ENCODE measurements around the gene CES3.

CES3 gene

DNA sequence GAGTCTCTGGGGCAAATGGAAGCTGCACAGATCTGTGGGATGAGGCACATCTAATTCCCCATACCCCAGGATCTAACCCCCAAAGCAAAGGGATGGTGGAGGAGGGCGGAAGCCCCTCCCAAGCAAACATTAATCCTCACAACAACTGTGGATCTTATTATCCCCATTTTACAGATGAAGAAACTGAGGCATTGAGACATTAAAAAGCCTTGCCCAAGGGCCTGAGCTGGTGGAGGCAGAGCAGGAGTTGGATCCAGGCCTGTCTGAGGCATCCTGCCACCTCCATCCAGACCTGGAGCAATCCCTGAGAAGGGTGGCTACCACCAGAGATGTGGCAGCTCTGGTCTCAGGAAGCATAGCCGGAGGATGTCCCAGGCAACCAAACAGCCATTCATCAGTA, 50.2 kb downstream of the CES3 start:
- no peak overlapping the region for H4K91ac ChIP-seq (ENCODE audit: low read length)
- no peak overlapping the region for H3K27ac ChIP-seq (ENCODE audit: low read length, poor library complexity, severe bottlenecking)
- H4K8ac ChIP-seq (ENCODE audit: low read length) = no peak overlapping the region
- no peak overlapping the region for H2AK5ac ChIP-seq (ENCODE audit: low read length, severe bottlenecking)
- H3K14ac ChIP-seq (ENCODE audit: low read length in 2 of 2) = peak overlapping the region in 1 of 2 experiments; percentile 18
- H2AFZ ChIP-seq (ENCODE audit: low read depth, low read length) = no peak overlapping the region
- peaks cover 15 to 16% of the 10 kb centered on the region in 2 experiments for H3K27me3 ChIP-seq (ENCODE audit: control insufficient read depth in 1 of 2, insufficient read depth in 1 of 2, low read length in 2 of 2)
- no peak overlapping the region for H2BK15ac ChIP-seq (ENCODE audit: low read depth, poor library complexity, severe bottlenecking)
- H2BK12ac ChIP-seq (ENCODE audit: low read length in 2 of 2) = no peak overlapping the region
- no peak overlapping the region for H3K9ac ChIP-seq (ENCODE audit: low read length)
- peaks cover 22% of the 10 kb centered on the region for H3K4me1 ChIP-seq (ENCODE audit: control insufficient read depth, insufficient read depth, low read depth, low read length)
- H3K9me3 ChIP-seq (ENCODE audit: control insufficient read depth, low read length) = no peaks in the 10 kb centered on the region
- H2BK120ac ChIP-seq (ENCODE audit: low read depth, low read length) = peak overlapping the region; percentile 1
- H3K4ac ChIP-seq (ENCODE audit: low read depth in 1 of 2, low read length in 2 of 2) = no peak overlapping the region
- H3K23ac ChIP-seq (ENCODE audit: low read length in 2 of 2) = no peak overlapping the region
- H3K4me3 ChIP-seq (ENCODE audit: insufficient read depth in 1 of 2, low read depth in 1 of 2, low read length in 2 of 2) = no peak overlapping the region
- no peak for DNase-seq
- H3K36me3 ChIP-seq (ENCODE audit: control insufficient read depth in 1 of 2, insufficient read depth in 2 of 2, low read depth in 1 of 2, low read length in 2 of 2) = no peaks in the 10 kb centered on the region
- H3K4me2 ChIP-seq (ENCODE audit: low read length, poor library complexity, severe bottlenecking) = no peak overlapping the region
- H3K79me1 ChIP-seq (replicated peaks; ENCODE audit: low read length, poor library complexity, severe bottlenecking) = no peaks in the 10 kb centered on the region
- WGBS = 79% methylated on average over 1 of the region's 2 CpGs
- no peak overlapping the region for H2BK5ac ChIP-seq (ENCODE audit: low read depth, low read length, poor library complexity, severe bottlenecking)
- no peak overlapping the region for H3K18ac ChIP-seq (ENCODE audit: low read depth in 1 of 2, low read length in 2 of 2)

DNA sequence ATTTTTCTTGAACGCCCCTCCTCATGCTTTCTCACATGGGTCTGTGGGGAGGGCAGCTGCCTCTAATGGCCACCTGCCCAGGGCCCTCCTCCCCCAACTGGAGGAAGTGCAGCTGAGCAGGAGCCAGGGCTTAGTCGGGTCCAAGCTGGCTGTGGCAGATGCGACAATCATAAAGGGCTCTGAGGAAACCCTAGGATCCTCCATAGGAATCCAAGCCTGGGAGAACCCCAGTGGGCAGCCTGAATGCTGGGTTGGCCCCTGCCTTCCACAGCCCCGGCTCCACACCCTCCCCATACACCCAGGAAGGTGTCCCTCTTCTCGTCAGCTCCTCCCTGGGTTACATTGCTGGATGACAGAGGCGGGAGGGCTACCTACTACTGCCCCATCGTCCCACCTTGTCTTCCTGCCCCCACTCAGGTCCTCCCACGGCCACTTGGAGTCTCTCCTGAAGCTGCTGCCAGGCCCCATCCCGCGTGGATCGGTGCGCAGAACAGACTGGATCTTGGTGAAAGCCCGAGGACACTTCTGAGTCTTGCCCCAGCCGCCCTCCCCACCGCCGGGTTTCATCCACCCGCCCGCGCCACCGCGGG, 52.3 kb downstream of the CES3 start:
- Histone ChIP-seq H2AFZ (ENCODE audit: low read depth, low read length) (peak overlapping the region; percentile 74), H3K27ac (ENCODE audit: low read length, poor library complexity, severe bottlenecking) (no peak overlapping the region), H3K23ac (ENCODE audit: low read length in 2 of 2) (peak overlapping the region in 1 of 2 experiments; percentile 34), H2BK15ac (ENCODE audit: low read depth, poor library complexity, severe bottlenecking) (peak overlapping the region; percentile 6), H4K8ac (ENCODE audit: low read length) (peak overlapping the region; percentile 73), H2BK12ac (ENCODE audit: low read length in 2 of 2) (peak overlapping the region in 1 of 2 experiments; percentile 84), H3K9ac (ENCODE audit: low read length) (peak overlapping the region; percentile 70), H2BK120ac (ENCODE audit: low read depth, low read length) (peak overlapping the region; percentile 51), H2BK5ac (ENCODE audit: low read depth, low read length, poor library complexity, severe bottlenecking) (peak overlapping the region; percentile 51), H3K9me3 (ENCODE audit: control insufficient read depth, low read length) (no peaks in the 10 kb centered on the region), H2AK5ac (ENCODE audit: low read length, severe bottlenecking) (no peak overlapping the region), H3K14ac (ENCODE audit: low read length in 2 of 2) (peak overlapping the region in 1 of 2 experiments; percentile 68), H3K4me2 (ENCODE audit: low read length, poor library complexity, severe bottlenecking) (peak overlapping the region; percentile 79), H3K36me3 (ENCODE audit: control insufficient read depth in 1 of 2, insufficient read depth in 2 of 2, low read depth in 1 of 2, low read length in 2 of 2) (no peaks in the 10 kb centered on the region), H3K4me3 (ENCODE audit: insufficient read depth in 1 of 2, low read depth in 1 of 2, low read length in 2 of 2) (peak overlapping the region; percentile 47 to 73), H3K4ac (ENCODE audit: low read depth in 1 of 2, low read length in 2 of 2) (peak overlapping the region in 1 of 2 experiments; percentile 81), H3K79me1 (replicated peaks; ENCODE audit: low read length, poor library complexity, severe bottlenecking) (no peaks in the 10 kb centered on the region), H3K27me3 (ENCODE audit: control insufficient read depth in 1 of 2, insufficient read depth in 1 of 2, low read length in 2 of 2) (peaks cover 15 to 16% of the 10 kb centered on the region in 2 experiments), H3K18ac (ENCODE audit: low read depth in 1 of 2, low read length in 2 of 2) (peak overlapping the region; percentile 90 to 99), H3K4me1 (ENCODE audit: control insufficient read depth, insufficient read depth, low read depth, low read length) (peaks cover 14% of the 10 kb centered on the region), H4K91ac (ENCODE audit: low read length) (no peak overlapping the region)
- DNase-seq = no peak
- WGBS = 21% methylated on average over 21 of the region's 21 CpGs

DNA sequence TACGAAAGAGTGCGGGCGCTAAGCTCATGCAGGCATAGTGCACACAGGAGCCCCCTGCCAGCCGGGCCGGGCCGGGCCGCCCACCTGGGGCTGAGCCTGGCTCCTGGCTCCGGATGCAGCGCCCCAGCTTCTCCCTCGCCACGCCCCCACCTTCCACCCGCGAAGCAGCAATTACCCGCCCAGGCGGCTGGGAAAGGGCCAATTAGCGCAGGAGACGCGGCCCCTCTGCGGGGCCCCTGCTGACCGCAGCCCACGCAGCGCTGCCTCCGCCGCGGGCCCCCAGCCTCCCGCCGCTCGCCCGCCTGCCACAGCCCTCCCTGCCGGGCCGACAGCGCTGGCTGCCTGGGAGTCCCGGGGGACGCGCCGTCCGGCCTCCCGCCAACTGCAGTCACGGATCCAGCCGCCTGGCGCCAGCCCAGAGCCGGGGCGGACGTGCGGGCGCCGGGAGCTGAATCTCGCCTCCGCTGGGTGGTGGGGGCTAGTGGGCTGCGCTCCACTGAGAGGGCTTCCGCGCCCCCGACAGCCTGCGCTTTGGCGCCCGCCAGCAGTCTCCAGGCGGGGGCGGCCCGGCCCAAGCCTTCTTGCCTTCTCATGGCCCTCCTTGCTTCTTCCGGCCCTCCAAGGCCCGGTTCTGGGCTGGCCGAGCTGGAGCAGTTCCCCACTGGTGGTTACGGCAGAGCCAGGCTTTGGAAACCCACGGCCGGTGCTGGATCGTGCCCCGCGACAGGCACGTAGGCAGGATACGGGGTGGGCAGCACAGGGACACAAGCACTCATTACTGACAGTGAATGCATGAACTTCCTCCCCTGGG, 53.0 kb downstream of the CES3 start:
- Histone ChIP-seq H4K8ac (ENCODE audit: low read length) (peak overlapping the region; percentile 98), H3K27ac (ENCODE audit: low read length, poor library complexity, severe bottlenecking) (no peak overlapping the region), H3K4me1 (ENCODE audit: control insufficient read depth, insufficient read depth, low read depth, low read length) (peaks cover 14% of the 10 kb centered on the region), H2AFZ (ENCODE audit: low read depth, low read length) (peak overlapping the region; percentile 74), H3K4me3 (ENCODE audit: insufficient read depth in 1 of 2, low read depth in 1 of 2, low read length in 2 of 2) (peak overlapping the region; percentile 47 to 73), H4K91ac (ENCODE audit: low read length) (peak overlapping the region; percentile 93), H3K36me3 (ENCODE audit: control insufficient read depth in 1 of 2, insufficient read depth in 2 of 2, low read depth in 1 of 2, low read length in 2 of 2) (no peaks in the 10 kb centered on the region), H2BK5ac (ENCODE audit: low read depth, low read length, poor library complexity, severe bottlenecking) (peak overlapping the region; percentile 51), H3K23ac (ENCODE audit: low read length in 2 of 2) (peak overlapping the region in 1 of 2 experiments; percentile 99), H3K79me1 (replicated peaks; ENCODE audit: low read length, poor library complexity, severe bottlenecking) (no peaks in the 10 kb centered on the region), H2AK5ac (ENCODE audit: low read length, severe bottlenecking) (no peak overlapping the region), H3K14ac (ENCODE audit: low read length in 2 of 2) (peak overlapping the region in 1 of 2 experiments; percentile 97), H3K4me2 (ENCODE audit: low read length, poor library complexity, severe bottlenecking) (peak overlapping the region; percentile 79), H3K18ac (ENCODE audit: low read depth in 1 of 2, low read length in 2 of 2) (peak overlapping the region; percentile 90 to 99), H3K27me3 (ENCODE audit: control insufficient read depth in 1 of 2, insufficient read depth in 1 of 2, low read length in 2 of 2) (peaks cover 12 to 16% of the 10 kb centered on the region in 2 experiments), H2BK120ac (ENCODE audit: low read depth, low read length) (peak overlapping the region; percentile 51), H3K4ac (ENCODE audit: low read depth in 1 of 2, low read length in 2 of 2) (peak overlapping the region in 1 of 2 experiments; percentile 92), H3K9ac (ENCODE audit: low read length) (peak overlapping the region; percentile 70), H3K9me3 (ENCODE audit: control insufficient read depth, low read length) (no peaks in the 10 kb centered on the region), H2BK12ac (ENCODE audit: low read length in 2 of 2) (peak overlapping the region; percentile 78 to 98), H2BK15ac (ENCODE audit: low read depth, poor library complexity, severe bottlenecking) (peak overlapping the region; percentile 60)
- DNase-seq = peak; percentile 77
- 4% methylated on average over 62 of the region's 70 CpGs for WGBS
